GM21529 (cell line): ENCODE results near the gene NKX1-1.
"Not testable (repeated sequence)": the region's sequence is repeated elsewhere in the genome, so short reads cannot be mapped to it uniquely, and the experiment has no call there.

ENCODE experiments used
- ATAC-seq: cut with Tn5 transposase; IDR thresholded peaks from one replicate; pipeline ENCODE4 v1.9.1; 2021; ENCODE audit not compliant: unreplicated experiment

The NKX1-1 gene

GRCh38 chr4:1406394-1406980, at the start of gene NKX1-1:
TSS of gene NKX1-1 (minus strand) at chr4:1406442. CDS start at chr4:1406442, 0 bp downstream.
- no peak for ATAC-seq

GRCh38 chr4:1453731-1454130, 47.5 kb upstream of the NKX1-1 start:
- ATAC-seq = no peak

- no peak for ATAC-seq
These were observed 46.3 kb upstream of the NKX1-1 start for GRCh38 chr4:1452431-1453051.

- no peak for ATAC-seq
These were observed 45.5 kb upstream of the NKX1-1 start for GRCh38 chr4:1451752-1452122.

- no peak for ATAC-seq
These were observed 45.0 kb upstream of the NKX1-1 start for GRCh38 chr4:1451106-1451751.

- no peak for ATAC-seq
These were observed 43.8 kb upstream of the NKX1-1 start for GRCh38 chr4:1449833-1450741.

GRCh38 chr4:1449475-1449832, 43.2 kb upstream of the NKX1-1 start:
- no peak for ATAC-seq

GRCh38 chr4:1448589-1449420, 42.6 kb upstream of the NKX1-1 start:
- ATAC-seq = no peak

GRCh38 chr4:1447676-1448588, 41.7 kb upstream of the NKX1-1 start:
- no peak for ATAC-seq

- ATAC-seq = no peak
These were observed 40.5 kb upstream of the NKX1-1 start for GRCh38 chr4:1446502-1447386.

- no peak for ATAC-seq
These were observed 39.6 kb upstream of the NKX1-1 start for GRCh38 chr4:1445716-1446445.

- ATAC-seq = not testable (repeated sequence)
These were observed 37.5 kb upstream of the NKX1-1 start for GRCh38 chr4:1443688-1444172.

GRCh38 chr4:1427010-1427409, 20.8 kb upstream of the NKX1-1 start:
- ATAC-seq = no peak

- no peak for ATAC-seq
These were observed 15.4 kb upstream of the NKX1-1 start for GRCh38 chr4:1421657-1422056.

- no peak for ATAC-seq
These were observed 13.5 kb upstream of the NKX1-1 start for GRCh38 chr4:1419708-1420107.

GRCh38 chr4:1418494-1419285, 12.4 kb upstream of the NKX1-1 start:
- no peak for ATAC-seq
